Astrocyte (in vitro differentiated cells and primary cell): ENCODE measurements around the gene ZNF480. TPM values are rescaled to one million over a fixed set of nuclear protein-coding genes. Genes with fewer than 3 reads are reported as not detected.
"Not testable (repeated sequence)": the region's sequence is repeated elsewhere in the genome, so short reads cannot be mapped to it uniquely, and the experiment has no call there.

ENCODE experiments used
- DNase-seq: peaks from one replicate; pipeline ENCODE4 v3.0.0-alpha.2; 2010; ENCODE audit warnings: low read depth
- FAIRE-seq: peaks from 2 replicates; lab custom pipeline; 2011; peaks lifted over from hg19 to GRCh38; lab: Jason Lieb, UNC
- H2AFZ ChIP-seq: 2 replicates; pipeline ENCODE4 v1.6.0; 2012; ENCODE audit warnings: low read depth, low read length, inconsistent platforms
- H3K27ac ChIP-seq: 2 replicates; pipeline ENCODE4 v1.5.1; 2011; ENCODE audit warnings: low read depth, low read length, inconsistent platforms
- H3K27me3 ChIP-seq: 2 replicates; pipeline ENCODE4 v1.6.0; 2011; ENCODE audit warnings: low read length, inconsistent platforms; ENCODE audit not compliant: insufficient read depth
- H3K36me3 ChIP-seq: 2 replicates; pipeline ENCODE4 v1.5.1; 2011; ENCODE audit warnings: low read length, inconsistent platforms; ENCODE audit not compliant: insufficient read depth
- H3K4me1 ChIP-seq: 2 replicates; pipeline ENCODE4 v1.5.1; 2011; ENCODE audit warnings: low read length, inconsistent platforms; ENCODE audit not compliant: insufficient read depth
- H3K4me2 ChIP-seq: 2 replicates; pipeline ENCODE4 v1.6.0; 2012; ENCODE audit warnings: low read length, inconsistent platforms
- H3K4me3 ChIP-seq: 2 replicates; pipeline ENCODE4 v1.5.1; 2011; ENCODE audit warnings: low read depth, mild to moderate bottlenecking, low read length, inconsistent platforms; ENCODE audit not compliant: insufficient read depth
- H3K79me2 ChIP-seq: 2 replicates; pipeline ENCODE4 v1.6.0; 2012; ENCODE audit warnings: mild to moderate bottlenecking, low read length, inconsistent platforms; ENCODE audit not compliant: insufficient read depth
- H3K9ac ChIP-seq: 2 replicates; pipeline ENCODE4 v1.6.0; 2012; ENCODE audit warnings: mild to moderate bottlenecking, low read length, inconsistent platforms
- H3K9me3 ChIP-seq: 2 replicates; pipeline ENCODE4 v1.5.1; 2012; ENCODE audit warnings: low read depth, mild to moderate bottlenecking, low read length, inconsistent platforms; ENCODE audit not compliant: insufficient read depth
- H4K20me1 ChIP-seq: 2 replicates; pipeline ENCODE4 v1.6.0; 2012; ENCODE audit warnings: low read length, inconsistent platforms; ENCODE audit not compliant: insufficient read depth
- H3K27ac Mint-ChIP-seq: one replicate; pipeline ENCODE4 v1.8.0; 2021; ENCODE audit warnings: mild to moderate bottlenecking, mixed read lengths; ENCODE audit not compliant: unreplicated experiment
- H3K27me3 Mint-ChIP-seq: one replicate; pipeline ENCODE4 v1.8.0; 2021; ENCODE audit warnings: low read depth, mixed read lengths; ENCODE audit not compliant: unreplicated experiment
- H3K36me3 Mint-ChIP-seq: one replicate; pipeline ENCODE4 v1.8.0; 2021; ENCODE audit warnings: low read depth, mixed read lengths; ENCODE audit not compliant: unreplicated experiment
- H3K4me1 Mint-ChIP-seq: one replicate; pipeline ENCODE4 v1.8.0; 2021; ENCODE audit warnings: low read depth, mixed read lengths; ENCODE audit not compliant: unreplicated experiment
- H3K4me3 Mint-ChIP-seq: one replicate; pipeline ENCODE4 v1.8.0; 2021; ENCODE audit warnings: mild to moderate bottlenecking, moderate library complexity, mixed read lengths; ENCODE audit not compliant: unreplicated experiment
- H3K9me3 Mint-ChIP-seq: one replicate; pipeline ENCODE4 v1.8.0; 2021; ENCODE audit warnings: mild to moderate bottlenecking, mixed read lengths; ENCODE audit not compliant: unreplicated experiment
- CTCF ChIP-seq: IDR thresholded peaks from 2 replicates; pipeline ENCODE4 v1.5.1; 2011; ENCODE audit warnings: low read depth, mild to moderate bottlenecking, inconsistent platforms, low read length, moderate library complexity; ENCODE audit not compliant: insufficient read depth
- EZH2 ChIP-seq: IDR thresholded peaks from 2 replicates; pipeline ENCODE4 v1.6.1; 2012; ENCODE audit warnings: mild to moderate bottlenecking, low read length, inconsistent platforms; ENCODE audit not compliant: insufficient read depth
- total RNA-seq: library from RNA; stranded (reverse); gene quantifications from 2 replicates; pipeline ENCODE4 v1.2.1, GENCODE V29; 2021

Gene ZNF480
- total RNA-seq, 1 donor from 2014 or later, result 12.6 TPM

GRCh38 chr19:52336791-52337381 is 39.9 kb downstream of the ZNF480 start:
- Histone ChIP-seq H3K4me1 (no peaks in the 10 kb centered on the region), H3K9ac (peak overlapping the region; percentile 98), H3K36me3 (no peaks in the 10 kb centered on the region), H2AFZ (peak overlapping the region; percentile 86), H3K27me3 (no peaks in the 10 kb centered on the region), H3K4me2 (peak overlapping the region; percentile 100), H4K20me1 (no peaks in the 10 kb centered on the region), H3K9me3 (peaks cover 14% of the 10 kb centered on the region), H3K4me3 (peak overlapping the region; percentile 95), H3K79me2 (peaks cover 3% of the 10 kb centered on the region), H3K27ac (peak overlapping the region; percentile 90)
- peak; percentile 5 for DNase-seq
- Mint-ChIP-seq H3K9me3 (peaks cover 16% of the 10 kb centered on the region), H3K36me3 (peaks cover 22% of the 10 kb centered on the region), H3K4me1 (no peaks in the 10 kb centered on the region), H3K27ac (peak overlapping the region; percentile 93), H3K27me3 (no peaks in the 10 kb centered on the region), H3K4me3 (peak overlapping the region; percentile 99)
- FAIRE-seq, result no peak
- TF ChIP-seq CTCF, result no peak
- no peak for TF ChIP-seq EZH2

DNA sequence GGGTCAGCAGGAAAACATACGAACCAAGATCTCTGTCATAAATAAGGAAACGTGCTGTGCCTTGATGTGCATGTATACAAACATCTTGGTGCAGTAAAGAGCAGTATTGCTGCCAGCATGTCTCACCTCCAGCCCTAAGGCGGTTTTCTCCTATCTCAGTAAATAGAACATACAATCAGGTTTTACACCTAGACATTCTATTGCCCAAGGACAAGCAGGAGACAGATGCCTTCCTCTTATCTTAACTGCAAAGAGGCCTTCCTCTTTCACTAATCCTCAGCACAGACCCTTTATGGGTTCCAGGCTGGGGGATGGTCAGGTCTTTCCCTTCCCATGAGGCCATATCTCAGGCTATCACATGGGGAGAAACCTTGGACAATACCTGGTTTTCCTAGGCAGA is 42.1 kb downstream of the ZNF480 start:
- DNase-seq, result not testable (repeated sequence)

DNA sequence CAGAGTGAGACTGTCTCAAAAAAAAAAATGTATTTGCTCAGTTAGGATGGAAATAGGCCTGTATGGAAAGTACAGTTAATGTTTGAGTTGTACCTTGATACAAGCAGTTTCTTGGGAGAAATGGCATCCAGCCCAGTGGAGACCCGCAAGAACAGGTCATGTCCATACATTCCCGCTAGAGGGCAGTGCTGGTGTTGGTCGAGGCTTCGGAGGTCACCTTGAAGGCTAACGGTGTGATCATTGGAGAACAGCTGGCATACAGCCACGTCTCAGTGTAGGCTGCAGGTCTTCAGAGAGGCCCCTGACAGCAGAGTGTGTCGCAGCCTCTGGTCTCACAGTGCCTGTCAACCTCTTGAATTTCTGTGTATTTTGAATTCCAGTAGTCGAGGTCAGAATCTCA is 46.6 kb downstream of the ZNF480 start:
- Histone ChIP-seq H3K27ac (no peak overlapping the region), H3K9me3 (peaks cover 4% of the 10 kb centered on the region), H2AFZ (no peak overlapping the region), H3K4me3 (no peak overlapping the region), H3K4me1 (no peaks in the 10 kb centered on the region), H3K4me2 (no peak overlapping the region), H3K9ac (no peak overlapping the region), H4K20me1 (no peaks in the 10 kb centered on the region), H3K79me2 (no peaks in the 10 kb centered on the region), H3K27me3 (no peaks in the 10 kb centered on the region), H3K36me3 (no peaks in the 10 kb centered on the region)
- Mint-ChIP-seq H3K27ac (no peak overlapping the region), H3K4me3 (no peak overlapping the region), H3K36me3 (peaks cover 32% of the 10 kb centered on the region), H3K27me3 (no peaks in the 10 kb centered on the region), H3K9me3 (peaks cover 12% of the 10 kb centered on the region), H3K4me1 (no peaks in the 10 kb centered on the region)
- DNase-seq (peak; percentile 20), FAIRE-seq (no peak)
- TF ChIP-seq EZH2 (no peak), CTCF (peak; percentile 21)

More for the DNA sequence above, 42.1 kb downstream of the ZNF480 start:
- H3K4me1 ChIP-seq, H2AFZ ChIP-seq, H3K9ac ChIP-seq, H3K4me1 Mint-ChIP-seq, H3K9me3 Mint-ChIP-seq, FAIRE-seq, H3K79me2 ChIP-seq, H4K20me1 ChIP-seq, H3K27me3 Mint-ChIP-seq, H3K4me3 ChIP-seq, H3K4me3 Mint-ChIP-seq, H3K4me2 ChIP-seq, H3K27ac ChIP-seq, H3K27ac Mint-ChIP-seq, H3K27me3 ChIP-seq, H3K36me3 ChIP-seq: not testable (repeated sequence)
- H3K9me3 ChIP-seq, result peaks cover 12% of the 10 kb centered on the region
- H3K36me3 Mint-ChIP-seq, result peaks cover 29% of the 10 kb centered on the region
